HepG2 (cell line): Measurements from ENCODE around the gene FAM72B. TPM values are rescaled to one million over a fixed set of nuclear protein-coding genes. Genes with fewer than 3 reads are reported as not detected.
"Not testable (repeated sequence)": the region's sequence is repeated elsewhere in the genome, so short reads cannot be mapped to it uniquely, and the experiment has no call there.

Experiments used
- ATAC-seq: fragments of 200-7000 bp; cut with Tn5 transposase; 3 replicates; pipeline ENCODE4 v1.9.1; 2020; ENCODE audit warnings: mild to moderate bottlenecking, moderate library complexity
- BruUV-seq: library from RNA; stranded (reverse); fragments of 400-500 nt; replicated peaks from 2 replicates; lab custom pipeline; 2021; lab: Mats Ljungman, UMichigan
- CTCF ChIA-PET: fragments of 300-600 bp; formaldehyde crosslinking; extraction: SDS; loops from one replicate; lab custom pipeline; 2021; ENCODE audit warnings: low total read pairs, inconsistent platforms, low intra/inter-chr PET ratio; lab: Yijun Ruan, JAX
- POLR2A ChIA-PET: fragments of 350-600 bp; sonication (Branson Sonifier 250); formaldehyde crosslinking; loops from one replicate; lab custom pipeline; 2020; ENCODE audit warnings: antibody characterized with exemption, inconsistent platforms; lab: Yijun Ruan, JAX
- DNase-seq: peaks from one replicate; pipeline ENCODE4 v3.0.0-alpha.2; 2015; ENCODE audit warnings: low spot score
- FAIRE-seq: peaks from 3 replicates; lab custom pipeline; 2011; peaks lifted over from hg19 to GRCh38; lab: Jason Lieb, UNC
- H2AFZ ChIP-seq: one replicate; pipeline ENCODE4 v1.6.1; 2011; ENCODE audit warnings: low read length, inconsistent platforms
- H3K27ac ChIP-seq: fragments of 300-600 bp; 3 replicates; pipeline ENCODE4 v1.8.0; 2011; ENCODE audit warnings: mixed run types, mild to moderate bottlenecking, mixed read lengths, low read length, inconsistent platforms; ENCODE audit not compliant: insufficient read depth; ENCODE audit errors: extremely low read length
- H3K27me3 ChIP-seq, 2 experiments: fragments of 200-600 bp in 1 of 2; 2 replicates in 1 of 2; 3 replicates in 1 of 2; pipeline versions ENCODE4 v1.6.0 to v1.8.0; 2011; ENCODE audit warnings: low read length in 2 of 2, mild to moderate bottlenecking in 2 of 2, moderate library complexity in 2 of 2, inconsistent platforms in 1 of 2; ENCODE audit not compliant: insufficient read depth in 2 of 2, control insufficient read depth in 1 of 2
- H3K36me3 ChIP-seq, 2 experiments: fragments of 200-600 bp in 1 of 2; replicated peaks in 1 of 2; 2 replicates in 1 of 2; 3 replicates in 1 of 2; pipeline versions ENCODE4 v1.5.1 to v1.8.0; 2011; ENCODE audit warnings: low read length in 2 of 2, inconsistent platforms in 1 of 2; ENCODE audit not compliant: insufficient read depth in 2 of 2, control insufficient read depth in 1 of 2
- H3K4me1 ChIP-seq: 2 replicates; pipeline ENCODE4 v1.5.1; 2012; ENCODE audit warnings: low read length, inconsistent platforms; ENCODE audit not compliant: insufficient read depth
- H3K4me2 ChIP-seq: 2 replicates; pipeline ENCODE4 v1.6.0; 2011; ENCODE audit warnings: low read depth, low read length, inconsistent platforms
- H3K4me3 ChIP-seq, 3 experiments: fragments of 200-600 bp in 1 of 3; sonication (generic), shearing (Covaris generic) in 1 of 3; replicated peaks in 1 of 3; 2 replicates each; pipeline ENCODE4 v1.5.1; 2011 to 2016; ENCODE audit warnings: low read length in 3 of 3, inconsistent platforms in 2 of 3, low read depth in 2 of 3, mild to moderate bottlenecking in 2 of 3, control low read depth in 1 of 3, mixed read lengths in 1 of 3; ENCODE audit not compliant: insufficient read depth in 1 of 3
- H3K79me2 ChIP-seq: one replicate; pipeline ENCODE4 v1.6.1; 2011; ENCODE audit warnings: low read length, inconsistent platforms; ENCODE audit not compliant: insufficient read depth
- H3K9ac ChIP-seq: 2 replicates; pipeline ENCODE4 v1.6.0; 2011; ENCODE audit warnings: mild to moderate bottlenecking, low read depth, low read length, inconsistent platforms; ENCODE audit not compliant: insufficient read depth
- H3K9me3 ChIP-seq: 2 replicates; pipeline ENCODE4 v1.5.1; 2012; ENCODE audit warnings: mild to moderate bottlenecking, low read length
- H4K20me1 ChIP-seq: 2 replicates; pipeline ENCODE4 v1.6.0; 2011; ENCODE audit warnings: inconsistent platforms, mild to moderate bottlenecking, low read length, moderate library complexity; ENCODE audit not compliant: insufficient read depth
- WGBS: methylation state at CpG from one replicate; pipeline ENCODE4 v1.1.6; 2017; ENCODE audit warnings: low lambda C conversion rate; 5-methylcytosine and 5-hydroxymethylcytosine counted together
- in situ Hi-C: cut with HindIII; loops from 2 replicates; pipeline ENCODE4 v1.10.0; 2017; ENCODE audit warnings: low pct_unique_long_range_greater_than_20kb; ENCODE audit not compliant: extremely low pct_ligation_motif_present
- intact Hi-C: fragments of 100-400 bp; cut with micrococcal nuclease; formaldehyde crosslinking; loops from one replicate; pipeline ENCODE4 v1.10.0; 2022; ENCODE audit not compliant: unreplicated experiment
- polyA plus RNA-seq, 8 experiments: library from polyadenylated mRNA; depleted of rRNA in 3 of 8; stranded (reverse) in 7 of 8; unstranded in 1 of 8; fragments of >200 nt; fragmentation: Illumina TruSeq in 4 of 8; extraction: Trizol in 4 of 8; gene quantifications; 2 replicates each; pipeline versions ENCODE4 v1.2.1 to v1.2.3, GENCODE V29; 2011 to 2016; ENCODE audit warnings: low read depth in 4 of 8, missing spikeins in 1 of 8, mixed read lengths in 1 of 8; ENCODE audit not compliant: insufficient read depth in 1 of 8
- total RNA-seq, 5 experiments: library from RNA; depleted of rRNA; stranded (reverse); fragments of >200 nt; fragmentation: Illumina TruSeq; extraction: Trizol; gene quantifications; 2 replicates each; pipeline ENCODE4 v1.2.3, GENCODE V29; 2016; ENCODE audit warnings: low read depth in 1 of 5

The FAM72B gene
- total and polyA plus RNA-seq, 2 of the 13 experiments (the other 11 are each of a cell fraction or from before 2014, with no cell fraction given), result 6.7 to 7.7 TPM

- peak; percentile 67 for ATAC-seq
- H3K4me3 ChIP-seq, H3K9me3 ChIP-seq, H3K27me3 ChIP-seq, H3K36me3 ChIP-seq, H3K9ac ChIP-seq, H2AFZ ChIP-seq, H3K4me2 ChIP-seq, CTCF ChIA-PET, POLR2A ChIA-PET, DNase-seq, BruUV-seq, H3K4me1 ChIP-seq, in situ Hi-C loops, intact Hi-C loops, H4K20me1 ChIP-seq, FAIRE-seq, H3K79me2 ChIP-seq, H3K27ac ChIP-seq: not testable (repeated sequence)
- WGBS, result 0% methylated on average over 2 of the region's 9 CpGs
Observed at GRCh38 chr1:121148489-121149190, 35.5 kb downstream of the FAM72B start.

- H3K9ac ChIP-seq, H3K4me3 ChIP-seq, H3K4me2 ChIP-seq, H3K27ac ChIP-seq, BruUV-seq, ATAC-seq, DNase-seq, H3K9me3 ChIP-seq, H3K79me2 ChIP-seq, POLR2A ChIA-PET, CTCF ChIA-PET, intact Hi-C loops, H4K20me1 ChIP-seq, FAIRE-seq, H2AFZ ChIP-seq, in situ Hi-C loops, H3K36me3 ChIP-seq, H3K27me3 ChIP-seq, H3K4me1 ChIP-seq: not testable (repeated sequence)
- WGBS, result no CpG with 5 or more reads among the region's 6 CpGs
Observed at GRCh38 chr1:121140393-121140792, 43.7 kb downstream of the FAM72B start.

- H3K36me3 ChIP-seq, H2AFZ ChIP-seq, DNase-seq, H4K20me1 ChIP-seq, H3K4me1 ChIP-seq, in situ Hi-C loops, H3K4me2 ChIP-seq, CTCF ChIA-PET, FAIRE-seq, H3K79me2 ChIP-seq, H3K9me3 ChIP-seq, intact Hi-C loops, H3K27ac ChIP-seq, H3K27me3 ChIP-seq, BruUV-seq, H3K4me3 ChIP-seq, POLR2A ChIA-PET, H3K9ac ChIP-seq, ATAC-seq: not testable (repeated sequence)
- no CpG with 5 or more reads among the region's 1 CpG for WGBS
Observed at GRCh38 chr1:121131494-121131893, 52.6 kb downstream of the FAM72B start.

GRCh38 chr1:121118480-121118824 lies 65.7 kb downstream of the FAM72B start:
- H3K27ac ChIP-seq, H3K9ac ChIP-seq, intact Hi-C loops, H3K9me3 ChIP-seq, BruUV-seq, DNase-seq, H3K4me1 ChIP-seq, H3K4me3 ChIP-seq, in situ Hi-C loops, H2AFZ ChIP-seq, H3K79me2 ChIP-seq, H3K27me3 ChIP-seq, H3K4me2 ChIP-seq, CTCF ChIA-PET, ATAC-seq, H4K20me1 ChIP-seq, FAIRE-seq, POLR2A ChIA-PET, H3K36me3 ChIP-seq: not testable (repeated sequence)
- 63% methylated on average over 2 of the region's 20 CpGs for WGBS
